Hematopoietic multipotent progenitor cell treated with erythropoietin and hydrocortisone succinate and interleukin-3 and kit ligand, for 8 days (in vitro differentiated cells): Measurements from ENCODE around the gene RNF187.
"Not testable (repeated sequence)": the region's sequence is repeated elsewhere in the genome, so short reads cannot be mapped to it uniquely, and the experiment has no call there.

Experiments used
- DNase-seq: peaks from one replicate; pipeline ENCODE4 v3.0.0-alpha.2; 2015

RNF187 gene

GRCh38 chr1:228488818-228489674 lies 1.9 kb downstream of the RNF187 start:
- DNase-seq, result no peak

- DNase-seq, result peak; percentile 70
These were observed 3.2 kb downstream of the RNF187 start for GRCh38 chr1:228490120-228491078.

- no peak for DNase-seq
These were observed 6.2 kb downstream of the RNF187 start for GRCh38 chr1:228493141-228494043.

DNA sequence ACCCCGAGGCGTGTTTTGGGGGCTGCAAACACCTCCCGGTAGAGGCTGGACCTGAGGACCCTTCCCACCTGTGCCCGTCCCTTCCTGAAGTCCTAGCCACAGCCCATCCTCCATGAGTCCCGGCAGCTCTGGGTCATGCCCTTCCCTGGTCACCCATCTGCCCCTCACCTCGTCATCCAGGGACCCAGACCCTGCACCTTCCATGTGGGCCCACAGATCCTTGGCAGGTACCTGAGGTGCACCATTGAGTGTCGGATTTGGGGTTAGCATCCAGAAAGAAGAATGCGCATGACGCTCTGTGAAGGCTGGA lies 6.8 kb downstream of the RNF187 start:
- no peak for DNase-seq

GRCh38 chr1:228494391-228494790 lies 7.2 kb downstream of the RNF187 start:
- no peak for DNase-seq

GRCh38 chr1:228494970-228495853 lies 8.0 kb downstream of the RNF187 start:
- DNase-seq, result no peak

GRCh38 chr1:228496084-228496483 lies 8.9 kb downstream of the RNF187 start:
- no peak for DNase-seq

DNA sequence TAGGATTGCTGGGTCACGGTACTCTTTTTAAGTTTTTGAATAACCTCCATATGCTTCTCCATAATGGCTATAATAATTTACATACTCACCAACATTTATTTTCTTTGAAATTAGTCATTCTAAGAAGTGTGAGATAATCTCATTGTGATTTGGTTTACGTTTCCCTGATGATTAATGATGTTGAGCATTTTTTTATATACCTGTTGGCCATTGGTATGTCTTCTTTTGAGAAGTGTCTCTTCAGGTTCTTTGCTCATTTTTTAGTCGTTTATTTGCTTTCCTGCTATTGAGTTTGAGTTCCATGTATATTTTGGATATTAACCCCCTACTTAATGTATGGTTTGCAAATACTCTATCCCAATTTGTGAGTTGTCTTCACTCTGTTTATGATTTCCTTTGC lies 9.3 kb downstream of the RNF187 start:
- DNase-seq, result no peak

DNA sequence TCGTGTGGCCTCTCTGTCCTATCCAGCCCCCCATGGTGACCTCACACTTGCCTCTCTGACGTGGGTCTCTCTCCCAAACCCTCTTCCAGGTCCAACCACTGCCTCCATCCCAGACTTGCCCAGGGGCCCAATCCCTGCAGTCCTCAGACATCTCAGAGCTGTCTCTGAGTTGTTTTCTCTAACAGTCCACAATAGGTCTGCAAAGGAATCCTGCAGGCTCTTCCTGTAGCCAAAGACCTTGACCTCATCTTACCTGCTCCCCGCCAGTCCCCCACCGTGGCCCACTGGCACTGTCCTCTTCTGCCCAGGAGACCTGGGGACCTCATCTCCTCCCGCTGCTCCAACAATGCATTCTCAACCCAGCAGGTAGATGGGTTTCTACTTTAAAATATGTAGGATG lies 10.0 kb downstream of the RNF187 start:
- DNase-seq, result no peak

GRCh38 chr1:228497817-228498216 lies 10.6 kb downstream of the RNF187 start:
- no peak for DNase-seq

DNA sequence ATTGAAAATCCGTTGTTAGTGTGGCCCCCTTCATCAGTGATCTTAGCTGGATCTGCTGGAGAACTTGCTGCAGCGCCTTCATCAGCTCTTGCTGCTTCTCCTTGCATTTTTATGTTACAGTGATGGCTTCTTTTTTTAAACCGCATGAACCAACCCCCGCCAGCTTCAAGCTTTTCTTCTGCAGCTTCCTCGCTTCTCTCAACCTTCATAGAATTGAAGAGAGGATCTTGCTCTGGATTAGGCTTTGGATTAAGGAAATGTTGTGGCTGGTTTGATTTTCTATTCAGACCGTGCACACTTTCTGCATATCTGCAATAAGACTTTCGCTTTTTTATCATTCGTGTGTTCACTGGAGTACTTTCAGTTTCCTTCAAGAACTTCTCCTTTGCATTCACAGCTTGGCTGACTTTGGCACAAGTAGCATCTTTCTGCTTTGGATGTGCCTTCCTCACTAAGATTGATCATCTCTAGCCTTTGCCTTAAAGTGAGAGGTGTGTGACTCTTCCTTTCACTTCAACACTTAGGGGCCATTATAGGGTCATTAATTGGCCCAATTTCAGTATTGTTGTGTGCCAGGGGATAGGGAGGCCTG lies 13.1 kb downstream of the RNF187 start:
- no peak for DNase-seq

DNA sequence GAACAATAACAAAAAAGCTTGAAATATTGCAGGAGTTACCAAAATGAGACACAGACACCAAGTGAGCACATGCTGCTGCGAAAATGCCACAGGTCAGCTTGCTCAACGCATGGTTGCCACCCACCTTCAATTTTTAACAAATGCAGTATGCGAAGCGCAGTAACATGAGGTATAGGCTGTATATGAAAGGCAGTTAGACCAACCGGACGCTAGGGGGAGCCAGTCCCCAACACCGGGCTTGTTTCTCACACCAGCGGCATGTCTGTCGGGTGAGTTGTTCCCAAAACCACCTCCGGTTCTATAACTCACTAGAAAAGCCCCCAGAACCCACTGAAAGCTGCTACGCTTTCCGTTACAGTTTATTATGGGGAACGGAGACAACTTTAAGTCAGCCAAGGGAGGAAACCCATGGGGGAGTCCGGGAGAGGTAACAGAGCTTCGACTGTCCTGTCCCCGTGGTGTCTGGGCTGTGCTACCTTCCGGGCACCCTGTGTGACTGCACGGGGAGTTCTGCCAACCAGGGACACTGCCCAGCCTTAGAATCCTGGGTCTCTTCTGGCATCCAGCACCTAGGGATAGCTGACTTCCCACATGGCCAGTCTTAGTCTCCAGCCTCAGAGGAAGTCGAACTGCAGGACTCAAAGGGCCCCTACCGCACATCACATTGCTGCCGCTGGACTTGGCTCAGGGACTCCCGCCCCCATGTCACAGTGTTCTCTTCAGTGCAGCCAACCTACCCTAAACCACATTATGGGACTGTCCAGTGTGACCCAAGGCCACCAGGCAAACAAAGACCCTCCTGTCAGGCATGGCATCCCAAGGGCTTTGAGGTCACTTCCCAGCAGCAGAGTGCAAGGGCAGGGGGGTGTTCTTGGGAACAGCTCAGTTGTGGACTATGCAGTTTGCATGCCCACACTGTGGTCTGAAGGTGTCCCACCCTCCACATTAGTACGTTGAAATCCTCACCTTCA lies 14.0 kb downstream of the RNF187 start:
- DNase-seq, result peak; percentile 95

DNA sequence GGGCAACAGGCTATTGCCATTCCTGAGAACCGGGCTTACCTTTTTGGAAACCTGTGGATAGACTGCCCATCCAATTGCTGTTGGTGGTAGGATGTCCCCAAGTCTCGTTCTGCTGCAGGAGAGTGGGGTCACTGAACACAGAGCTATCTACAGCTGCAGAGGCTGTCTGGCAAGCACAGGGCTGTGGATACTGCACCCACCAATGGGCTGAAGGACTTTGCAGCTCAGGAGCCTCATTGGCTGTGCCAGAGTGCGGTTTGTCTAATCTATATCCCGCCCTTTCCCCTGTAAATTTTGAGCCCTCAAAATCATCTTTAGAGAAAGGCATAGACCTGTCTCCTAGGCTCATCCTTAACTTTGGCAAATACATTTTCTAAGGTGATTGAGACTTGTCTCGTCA lies 15.3 kb downstream of the RNF187 start:
- DNase-seq, result peak; percentile 79

DNA sequence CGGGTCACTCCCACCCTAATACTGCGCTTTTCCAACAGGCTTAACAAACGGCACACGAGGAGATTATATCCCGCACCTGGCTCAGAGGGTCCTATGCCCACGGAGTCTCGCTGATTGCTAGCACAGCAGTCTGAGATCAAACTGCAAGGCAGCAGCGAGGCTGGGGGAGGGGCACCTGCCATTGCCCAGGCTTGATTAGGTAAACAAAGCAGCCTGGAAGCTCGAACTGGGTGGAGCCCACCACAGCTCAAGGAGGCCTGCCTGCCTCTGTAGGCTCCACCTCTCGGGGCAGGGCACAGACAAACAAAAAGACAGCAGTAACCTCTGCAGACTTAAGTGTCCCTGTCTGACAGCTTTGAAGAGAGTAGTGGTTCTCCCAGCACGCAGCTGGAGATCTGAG lies 18.8 kb downstream of the RNF187 start:
- DNase-seq, result not testable (repeated sequence)

- DNase-seq, result no peak
These were observed 20.9 kb downstream of the RNF187 start for GRCh38 chr1:228507961-228508652.

DNA sequence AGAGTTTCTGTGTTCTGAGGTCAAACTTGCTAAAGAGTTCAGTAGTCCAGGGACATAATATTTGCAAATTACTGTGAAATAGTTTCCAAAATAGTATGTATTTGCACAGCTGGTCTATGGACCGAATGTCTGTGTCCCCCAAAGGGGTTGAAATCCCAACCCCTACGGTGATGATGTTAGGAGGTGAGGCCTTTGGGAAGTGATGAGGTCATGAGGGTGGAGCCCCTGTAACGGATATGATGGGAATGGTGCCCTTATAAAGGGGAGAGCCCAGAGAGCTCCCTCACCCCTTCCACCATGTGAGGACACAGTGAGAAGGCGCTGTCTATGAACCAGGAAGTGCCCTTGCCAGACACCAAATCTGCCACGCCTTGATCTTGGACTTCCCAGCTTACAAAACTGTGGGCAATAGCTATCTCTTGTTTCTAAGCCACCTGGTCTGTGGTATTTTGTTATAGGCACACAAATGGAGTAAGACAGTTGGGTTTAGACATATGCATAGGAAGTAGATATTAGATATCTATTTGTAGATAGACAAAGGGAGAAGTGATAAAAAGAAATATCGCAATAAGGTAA lies 21.7 kb downstream of the RNF187 start:
- DNase-seq, result peak; percentile 92

GRCh38 chr1:228510101-228510802 lies 23.1 kb downstream of the RNF187 start:
- DNase-seq, result peak; percentile 72

GRCh38 chr1:228510803-228511413 lies 23.7 kb downstream of the RNF187 start:
- no peak for DNase-seq
